ENCODE measurements around the gene RPTOR.

Gene RPTOR

GRCh38 chr17:80709090-80709695, 164.6 kb downstream of the RPTOR start:
- no peaks in the 10 kb centered on the region for H3K9me3 ChIP-seq (ENCODE audit: low read depth, low read length)
- no peak overlapping the region for H3K9ac ChIP-seq (ENCODE audit: insufficient read length)
- H3K36me3 ChIP-seq (ENCODE audit: insufficient read depth, low read length), result no peaks in the 10 kb centered on the region
- no peak overlapping the region for H3K4me3 ChIP-seq
- H3K27ac ChIP-seq, result no peak overlapping the region
- TF ChIP-seq EZH2 (IDR thresholded peaks at IDR 0.05), result no peak
- no peak for TF ChIP-seq POLR2AphosphoS5 (IDR thresholded peaks at IDR 0.05; ENCODE audit: borderline replicate concordance, low read depth, low read length)
- TF ChIP-seq FOXP2 (optimal IDR thresholded peaks at IDR 0.05; ENCODE audit: control extremely low read depth, extremely low read length, insufficient read depth), result no peak
- no peak for DNase-seq (ENCODE audit: low read depth, low spot score)

GRCh38 chr17:80710714-80711302, 166.2 kb downstream of the RPTOR start:
- Histone ChIP-seq H3K27ac (no peak overlapping the region), H3K36me3 (ENCODE audit: insufficient read depth, low read length) (no peaks in the 10 kb centered on the region), H3K9ac (ENCODE audit: insufficient read length) (no peak overlapping the region), H3K4me3 (no peak overlapping the region), H3K9me3 (ENCODE audit: low read depth, low read length) (no peaks in the 10 kb centered on the region)
- no peak for TF ChIP-seq EZH2 (IDR thresholded peaks at IDR 0.05)
- TF ChIP-seq FOXP2 (optimal IDR thresholded peaks at IDR 0.05; ENCODE audit: control extremely low read depth, extremely low read length, insufficient read depth), result no peak
- no peak for TF ChIP-seq POLR2AphosphoS5 (IDR thresholded peaks at IDR 0.05; ENCODE audit: borderline replicate concordance, low read depth, low read length)
- no peak for DNase-seq (ENCODE audit: low read depth, low spot score)

GRCh38 chr17:80712089-80712488, 167.5 kb downstream of the RPTOR start:
- TF ChIP-seq EZH2 (IDR thresholded peaks at IDR 0.05) (no peak), FOXP2 (optimal IDR thresholded peaks at IDR 0.05; ENCODE audit: control extremely low read depth, extremely low read length, insufficient read depth) (no peak), POLR2AphosphoS5 (IDR thresholded peaks at IDR 0.05; ENCODE audit: borderline replicate concordance, low read depth, low read length) (no peak)
- no peak overlapping the region for H3K27ac ChIP-seq
- no peaks in the 10 kb centered on the region for H3K36me3 ChIP-seq (ENCODE audit: insufficient read depth, low read length)
- no peak overlapping the region for H3K9ac ChIP-seq (ENCODE audit: insufficient read length)
- H3K4me3 ChIP-seq, result no peak overlapping the region
- no peak for DNase-seq (ENCODE audit: low read depth, low spot score)
- H3K9me3 ChIP-seq (ENCODE audit: low read depth, low read length), result no peaks in the 10 kb centered on the region

DNA sequence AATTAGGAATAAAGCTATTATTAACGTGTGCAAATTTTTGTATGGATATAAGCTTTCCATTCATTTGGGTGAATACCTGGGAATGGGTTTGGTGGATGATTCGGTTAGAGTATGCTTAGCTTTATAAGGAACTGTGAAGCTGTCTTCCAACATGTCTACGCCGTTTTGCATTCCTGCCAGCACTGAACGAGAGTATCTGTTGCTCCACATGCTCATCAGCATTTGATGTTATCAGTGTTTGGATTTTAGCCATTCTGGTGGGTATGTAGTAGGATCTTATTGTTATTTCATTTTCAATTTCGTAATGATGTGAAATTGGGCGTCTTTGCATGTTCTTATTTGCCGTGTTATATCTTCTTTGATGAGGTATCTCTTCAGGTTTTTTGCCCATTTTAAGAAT, 168.0 kb downstream of the RPTOR start:
- H3K4me3 ChIP-seq, result no peak overlapping the region
- no peaks in the 10 kb centered on the region for H3K36me3 ChIP-seq (ENCODE audit: insufficient read depth, low read length)
- H3K27ac ChIP-seq, result no peak overlapping the region
- no peak overlapping the region for H3K9ac ChIP-seq (ENCODE audit: insufficient read length)
- TF ChIP-seq FOXP2 (optimal IDR thresholded peaks at IDR 0.05; ENCODE audit: control extremely low read depth, extremely low read length, insufficient read depth) (no peak), POLR2AphosphoS5 (IDR thresholded peaks at IDR 0.05; ENCODE audit: borderline replicate concordance, low read depth, low read length) (no peak), EZH2 (IDR thresholded peaks at IDR 0.05) (no peak)
- no peaks in the 10 kb centered on the region for H3K9me3 ChIP-seq (ENCODE audit: low read depth, low read length)
- no peak for DNase-seq (ENCODE audit: low read depth, low spot score)

DNA sequence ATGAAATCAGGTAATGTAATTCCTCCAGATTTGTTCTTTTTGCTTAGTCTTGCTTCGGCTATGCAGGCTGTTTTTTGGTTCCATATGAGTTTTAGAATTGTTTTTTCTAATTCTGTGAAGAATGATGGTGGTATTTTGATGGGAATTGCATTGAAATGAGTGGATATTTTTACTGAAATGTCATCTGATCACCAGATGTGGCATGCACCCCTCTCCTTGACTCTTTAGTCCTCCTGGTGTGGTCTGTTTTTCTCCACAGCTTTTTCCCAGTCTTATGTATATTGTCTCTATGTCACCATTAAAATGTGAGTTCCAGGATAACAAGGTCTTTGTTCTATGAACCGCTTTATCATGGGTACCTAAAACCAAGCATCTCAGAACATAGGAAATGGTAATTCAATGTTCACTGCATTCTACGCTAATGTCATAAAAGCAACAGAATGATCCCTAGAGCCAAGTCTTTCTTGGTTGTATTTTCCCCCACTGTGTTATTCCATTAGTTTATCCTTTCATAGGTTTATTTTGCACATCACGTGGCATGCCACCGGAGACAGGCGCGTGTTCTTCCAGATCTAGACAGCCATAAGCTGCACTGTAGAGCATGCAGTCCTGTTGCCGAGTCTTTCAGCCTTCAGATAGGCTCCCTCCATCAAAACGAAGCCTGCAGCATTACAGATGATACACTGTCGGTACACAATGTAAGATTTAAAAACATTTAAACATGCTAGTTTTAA, 172.5 kb downstream of the RPTOR start:
- Histone ChIP-seq H3K9me3 (ENCODE audit: low read depth, low read length) (no peaks in the 10 kb centered on the region), H3K36me3 (ENCODE audit: insufficient read depth, low read length) (no peaks in the 10 kb centered on the region), H3K27ac (no peak overlapping the region), H3K4me3 (no peak overlapping the region), H3K9ac (ENCODE audit: insufficient read length) (no peak overlapping the region)
- no peak for DNase-seq (ENCODE audit: low read depth, low spot score)
- TF ChIP-seq POLR2AphosphoS5 (IDR thresholded peaks at IDR 0.05; ENCODE audit: borderline replicate concordance, low read depth, low read length), result no peak
- TF ChIP-seq EZH2 (IDR thresholded peaks at IDR 0.05), result no peak
- no peak for TF ChIP-seq FOXP2 (optimal IDR thresholded peaks at IDR 0.05; ENCODE audit: control extremely low read depth, extremely low read length, insufficient read depth)

GRCh38 chr17:80717720-80718083, 173.1 kb downstream of the RPTOR start:
- TF ChIP-seq EZH2 (IDR thresholded peaks at IDR 0.05) (no peak), FOXP2 (optimal IDR thresholded peaks at IDR 0.05; ENCODE audit: control extremely low read depth, extremely low read length, insufficient read depth) (no peak), POLR2AphosphoS5 (IDR thresholded peaks at IDR 0.05; ENCODE audit: borderline replicate concordance, low read depth, low read length) (no peak)
- Histone ChIP-seq H3K9me3 (ENCODE audit: low read depth, low read length) (no peaks in the 10 kb centered on the region), H3K27ac (no peak overlapping the region), H3K36me3 (ENCODE audit: insufficient read depth, low read length) (no peaks in the 10 kb centered on the region), H3K9ac (ENCODE audit: insufficient read length) (no peak overlapping the region), H3K4me3 (no peak overlapping the region)
- DNase-seq (ENCODE audit: low read depth, low spot score), result no peak

DNA sequence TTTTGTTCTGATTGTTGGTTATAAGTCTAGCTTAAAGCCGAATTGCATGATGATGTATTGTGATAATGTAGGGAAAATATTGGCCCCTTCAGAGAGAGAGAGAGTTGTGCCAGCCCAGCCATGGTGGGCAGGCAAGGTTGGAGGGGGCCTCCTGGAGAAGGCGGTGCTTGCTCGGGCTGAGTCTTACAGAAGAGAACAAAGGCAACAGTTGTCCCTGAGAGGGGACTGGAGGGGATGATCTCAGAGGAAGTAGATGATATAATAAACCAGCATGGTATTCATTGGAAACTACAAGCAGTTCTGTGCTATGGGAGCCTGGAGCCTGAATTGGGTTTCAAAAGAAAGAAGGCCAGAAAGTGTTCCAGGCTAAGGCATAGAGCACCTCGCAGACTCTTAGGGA, 173.8 kb downstream of the RPTOR start:
- no peak for DNase-seq (ENCODE audit: low read depth, low spot score)
- no peaks in the 10 kb centered on the region for H3K36me3 ChIP-seq (ENCODE audit: insufficient read depth, low read length)
- TF ChIP-seq POLR2AphosphoS5 (IDR thresholded peaks at IDR 0.05; ENCODE audit: borderline replicate concordance, low read depth, low read length), result no peak
- TF ChIP-seq FOXP2 (optimal IDR thresholded peaks at IDR 0.05; ENCODE audit: control extremely low read depth, extremely low read length, insufficient read depth), result no peak
- TF ChIP-seq EZH2 (IDR thresholded peaks at IDR 0.05), result no peak
- H3K4me3 ChIP-seq, result no peak overlapping the region
- H3K9me3 ChIP-seq (ENCODE audit: low read depth, low read length), result no peaks in the 10 kb centered on the region
- H3K9ac ChIP-seq (ENCODE audit: insufficient read length), result no peak overlapping the region
- H3K27ac ChIP-seq, result no peak overlapping the region

DNA sequence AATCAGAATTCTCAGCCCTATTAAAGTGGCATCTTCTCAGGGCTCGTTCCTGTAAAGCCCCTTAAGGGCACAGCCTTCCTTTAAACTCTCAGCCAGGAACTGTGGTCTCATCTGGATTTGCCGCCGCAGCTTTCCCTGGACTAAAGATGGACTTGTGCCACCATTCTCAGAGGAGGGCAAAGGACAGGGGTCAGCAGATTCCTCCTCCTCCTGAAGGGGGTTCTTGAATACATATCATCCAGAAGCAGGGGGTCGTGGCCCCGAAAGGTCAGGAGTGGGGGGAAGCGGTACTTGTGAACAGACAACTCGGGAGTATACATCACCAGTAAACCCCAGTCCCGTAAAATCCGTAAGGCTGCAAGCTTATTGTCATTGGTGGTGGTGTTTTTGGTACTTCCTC, 174.8 kb downstream of the RPTOR start:
- DNase-seq (ENCODE audit: low read depth, low spot score), result no peak
- Histone ChIP-seq H3K9ac (ENCODE audit: insufficient read length) (no peak overlapping the region), H3K9me3 (ENCODE audit: low read depth, low read length) (no peaks in the 10 kb centered on the region), H3K4me3 (no peak overlapping the region), H3K36me3 (ENCODE audit: insufficient read depth, low read length) (no peaks in the 10 kb centered on the region), H3K27ac (no peak overlapping the region)
- TF ChIP-seq POLR2AphosphoS5 (IDR thresholded peaks at IDR 0.05; ENCODE audit: borderline replicate concordance, low read depth, low read length) (no peak), FOXP2 (optimal IDR thresholded peaks at IDR 0.05; ENCODE audit: control extremely low read depth, extremely low read length, insufficient read depth) (no peak), EZH2 (IDR thresholded peaks at IDR 0.05) (no peak)
